Fibroblast of lung (primary cell): Measurements from ENCODE around the gene SLC35E1. TPM values are rescaled to one million over a fixed set of nuclear protein-coding genes. Genes with fewer than 3 reads are reported as not detected.

Experiments used
- DNase-seq, 2 donors: peaks; one replicate each; pipeline versions ENCODE4 v3.0.0 to v3.0.0-alpha.2; 2010; ENCODE audit warnings: low read depth in 2 of 2
- H2AFZ ChIP-seq: 2 replicates; pipeline ENCODE4 v1.5.1; 2012; ENCODE audit warnings: low read length, control low read depth, inconsistent platforms
- H3K27ac ChIP-seq: 2 replicates; pipeline ENCODE4 v1.5.1; 2011; ENCODE audit warnings: low read length, control low read depth; ENCODE audit not compliant: insufficient read depth
- H3K27me3 ChIP-seq: 2 replicates; pipeline ENCODE4 v1.5.1; 2011; ENCODE audit warnings: mild to moderate bottlenecking, low read length; ENCODE audit not compliant: control insufficient read depth, insufficient read depth
- H3K36me3 ChIP-seq: 2 replicates; pipeline ENCODE4 v1.5.1; 2011; ENCODE audit warnings: low read length; ENCODE audit not compliant: control insufficient read depth, insufficient read depth
- H3K4me1 ChIP-seq: 2 replicates; pipeline ENCODE4 v1.5.1; 2011; ENCODE audit warnings: low read length; ENCODE audit not compliant: control insufficient read depth, insufficient read depth; ENCODE audit errors: extremely low read depth
- H3K4me2 ChIP-seq: 2 replicates; pipeline ENCODE4 v1.5.1; 2011; ENCODE audit warnings: low read length, control low read depth; ENCODE audit not compliant: insufficient read depth; ENCODE audit errors: extremely low read depth
- H3K4me3 ChIP-seq, 4 experiments: fragments of 200-600 bp in 1 of 4; sonication (generic) in 1 of 4; replicated peaks in 1 of 4; 2 replicates each; pipeline ENCODE4 v1.5.1; 2011 to 2016; ENCODE audit warnings: low read length in 4 of 4, low read depth in 3 of 4, mild to moderate bottlenecking in 3 of 4, control low read depth in 2 of 4, inconsistent platforms in 1 of 4, mixed read lengths in 1 of 4; ENCODE audit not compliant: insufficient read depth in 1 of 4; ENCODE audit errors: control extremely low read depth in 1 of 4
- H3K79me2 ChIP-seq: 2 replicates; pipeline ENCODE4 v1.5.1; 2012; ENCODE audit warnings: mild to moderate bottlenecking, low read length, inconsistent platforms; ENCODE audit not compliant: control insufficient read depth, insufficient read depth
- H3K9ac ChIP-seq: 2 replicates; pipeline ENCODE4 v1.5.1; 2011; ENCODE audit warnings: mild to moderate bottlenecking, low read length, control low read depth; ENCODE audit not compliant: insufficient read depth
- H3K9me3 ChIP-seq: 2 replicates; pipeline ENCODE4 v1.5.1; 2012; ENCODE audit warnings: low read depth, low read length; ENCODE audit not compliant: control insufficient read depth, insufficient read depth
- H4K20me1 ChIP-seq: 2 replicates; pipeline ENCODE4 v1.5.1; 2011; ENCODE audit warnings: low read length; ENCODE audit not compliant: control insufficient read depth, insufficient read depth; ENCODE audit errors: extremely low read depth
- CTCF ChIP-seq, 2 donors: IDR thresholded peaks in 1 of 2; conservative IDR thresholded peaks in 1 of 2; 1 replicate in 1 of 2; 2 replicates in 1 of 2; pipeline ENCODE4 v1.5.1; 2011 to 2012; ENCODE audit warnings: low read length in 2 of 2, control low read depth in 1 of 2, inconsistent platforms in 1 of 2, low read depth in 1 of 2, mild to moderate bottlenecking in 1 of 2
- EZH2 ChIP-seq: IDR thresholded peaks from 2 replicates; pipeline ENCODE4 v1.5.1; 2012; ENCODE audit warnings: low read length, control low read depth, mild to moderate bottlenecking; ENCODE audit errors: missing control alignments
- polyA plus RNA-seq, 2 donors: library from polyadenylated mRNA; depleted of rRNA in 1 of 2; stranded (reverse) in 1 of 2; unstranded in 1 of 2; fragments of >200 nt; gene quantifications; 2 replicates each; pipeline ENCODE4 v1.2.1, GENCODE V29; 2011 to 2012; ENCODE audit warnings: missing spikeins in 1 of 2
- total RNA-seq: library from RNA; depleted of rRNA; stranded (reverse); fragments of >200 nt; gene quantifications from 2 replicates; pipeline ENCODE4 v1.2.1, GENCODE V29; 2014

SLC35E1 gene
- total and polyA plus RNA-seq, 2 donors (not counting 1 experiment from before 2014, with no cell fraction given), result 19.0 to 36.1 TPM

GRCh38 chr19:16612636-16613035, 40.4 kb upstream of the SLC35E1 start:
- no peak for DNase-seq
- H3K79me2 ChIP-seq, result peaks cover 85% of the 10 kb centered on the region
- H3K36me3 ChIP-seq, result no peaks in the 10 kb centered on the region
- no peak overlapping the region for H3K4me3 ChIP-seq
- no peaks in the 10 kb centered on the region for H4K20me1 ChIP-seq
- H3K9me3 ChIP-seq, result no peaks in the 10 kb centered on the region
- H3K4me1 ChIP-seq, result peaks cover 6% of the 10 kb centered on the region
- H3K27ac ChIP-seq, result no peak overlapping the region
- no peaks in the 10 kb centered on the region for H3K27me3 ChIP-seq
- H2AFZ ChIP-seq, result no peak overlapping the region
- H3K9ac ChIP-seq, result no peak overlapping the region
- no peak overlapping the region for H3K4me2 ChIP-seq
- no peak for TF ChIP-seq CTCF (conservative IDR thresholded peaks at IDR 0.05 in 1 of 2, IDR thresholded peaks at IDR 0.05 in 1 of 2; ENCODE audit: low read depth in 1 of 2, low read length in 2 of 2)
- no peak for TF ChIP-seq EZH2

GRCh38 chr19:16611121-16611520, 38.9 kb upstream of the SLC35E1 start:
- H3K4me3 ChIP-seq, result no peak overlapping the region
- no peak overlapping the region for H3K4me2 ChIP-seq
- no peak overlapping the region for H3K27ac ChIP-seq
- no peaks in the 10 kb centered on the region for H3K36me3 ChIP-seq
- H3K4me1 ChIP-seq, result peaks cover 6% of the 10 kb centered on the region
- H2AFZ ChIP-seq, result no peak overlapping the region
- TF ChIP-seq CTCF (conservative IDR thresholded peaks at IDR 0.05 in 1 of 2, IDR thresholded peaks at IDR 0.05 in 1 of 2; ENCODE audit: low read depth in 1 of 2, low read length in 2 of 2), result no peak
- TF ChIP-seq EZH2, result no peak
- no peaks in the 10 kb centered on the region for H3K27me3 ChIP-seq
- peaks cover 82% of the 10 kb centered on the region for H3K79me2 ChIP-seq
- H3K9ac ChIP-seq, result no peak overlapping the region
- H3K9me3 ChIP-seq, result no peaks in the 10 kb centered on the region
- H4K20me1 ChIP-seq, result no peaks in the 10 kb centered on the region
- DNase-seq, result no peak

- Histone ChIP-seq H2AFZ (no peak overlapping the region), H4K20me1 (no peaks in the 10 kb centered on the region), H3K27ac (no peak overlapping the region), H3K4me2 (no peak overlapping the region), H3K79me2 (peaks cover 84% of the 10 kb centered on the region), H3K36me3 (peaks cover 1% of the 10 kb centered on the region), H3K9me3 (no peaks in the 10 kb centered on the region), H3K27me3 (no peaks in the 10 kb centered on the region), H3K4me3 (no peak overlapping the region), H3K9ac (no peak overlapping the region), H3K4me1 (peaks cover 6% of the 10 kb centered on the region)
- no peak for DNase-seq
- TF ChIP-seq EZH2 (no peak), CTCF (conservative IDR thresholded peaks at IDR 0.05 in 1 of 2, IDR thresholded peaks at IDR 0.05 in 1 of 2; ENCODE audit: low read depth in 1 of 2, low read length in 2 of 2) (no peak)
Observed at GRCh38 chr19:16609511-16610200, 37.4 kb upstream of the SLC35E1 start.
